ENCODE measurements around the gene BATF3. TPM values are rescaled to one million over a fixed set of nuclear protein-coding genes. Genes with fewer than 3 reads are reported as not detected.
A peak's percentile ranks its signal among the peaks of the same experiment; 100 is the strongest.

Gene BATF3
- total RNA-seq, 1 donor from 2014 or later = 0.72 TPM

GRCh38 chr1:212701910-212702309, 2.3 kb upstream of the BATF3 start:
- Mint-ChIP-seq H3K4me3 (no peak overlapping the region), H3K36me3 (no peaks in the 10 kb centered on the region), H3K27me3 (peaks cover 65% of the 10 kb centered on the region), H3K4me1 (ENCODE audit: unreplicated experiment) (no peaks in the 10 kb centered on the region), H3K27ac (no peak overlapping the region), H3K9me3 (no peaks in the 10 kb centered on the region)
- peak; percentile 7 for DNase-seq (ENCODE audit: extremely low spot score, unreplicated experiment)
- peak; percentile 58 for TF ChIP-seq CTCF (conservative IDR thresholded peaks at IDR 0.05)

- DNase-seq (ENCODE audit: extremely low spot score, unreplicated experiment) = peak; percentile 67
- TF ChIP-seq CTCF (conservative IDR thresholded peaks at IDR 0.05) = peak; percentile 30
- H3K27ac Mint-ChIP-seq = peak overlapping the region; percentile 54
- no peaks in the 10 kb centered on the region for H3K36me3 Mint-ChIP-seq
- H3K4me1 Mint-ChIP-seq (ENCODE audit: unreplicated experiment) = no peaks in the 10 kb centered on the region
- no peaks in the 10 kb centered on the region for H3K9me3 Mint-ChIP-seq
- peak overlapping the region; percentile 84 for H3K4me3 Mint-ChIP-seq
- peaks cover 72% of the 10 kb centered on the region for H3K27me3 Mint-ChIP-seq
These were observed 1.5 kb upstream of the BATF3 start for GRCh38 chr1:212700892-212701819.

GRCh38 chr1:212700223-212700891, 717 bp upstream of the BATF3 start:
- Mint-ChIP-seq H3K27me3 (peaks cover 80% of the 10 kb centered on the region), H3K9me3 (no peaks in the 10 kb centered on the region), H3K27ac (no peak overlapping the region), H3K4me1 (ENCODE audit: unreplicated experiment) (no peaks in the 10 kb centered on the region), H3K4me3 (peak overlapping the region; percentile 84), H3K36me3 (no peaks in the 10 kb centered on the region)
- peak; percentile 67 for DNase-seq (ENCODE audit: extremely low spot score, unreplicated experiment)
- no peak for TF ChIP-seq CTCF (conservative IDR thresholded peaks at IDR 0.05)

- Mint-ChIP-seq H3K4me1 (ENCODE audit: unreplicated experiment) (no peaks in the 10 kb centered on the region), H3K9me3 (no peaks in the 10 kb centered on the region), H3K4me3 (peak overlapping the region; percentile 80), H3K36me3 (no peaks in the 10 kb centered on the region), H3K27me3 (peaks cover 82% of the 10 kb centered on the region), H3K27ac (no peak overlapping the region)
- TF ChIP-seq CTCF (conservative IDR thresholded peaks at IDR 0.05) = peak; percentile 70
- DNase-seq (ENCODE audit: extremely low spot score, unreplicated experiment) = peak; percentile 70
These were observed 476 bp downstream of the BATF3 start for GRCh38 chr1:212699104-212699624.

GRCh38 chr1:212698467-212699103, 1.1 kb downstream of the BATF3 start:
- DNase-seq (ENCODE audit: extremely low spot score, unreplicated experiment) = peak; percentile 27
- TF ChIP-seq CTCF (conservative IDR thresholded peaks at IDR 0.05) = no peak
- Mint-ChIP-seq H3K27me3 (peaks cover 82% of the 10 kb centered on the region), H3K9me3 (no peaks in the 10 kb centered on the region), H3K4me1 (ENCODE audit: unreplicated experiment) (no peaks in the 10 kb centered on the region), H3K27ac (peak overlapping the region; percentile 32), H3K4me3 (peak overlapping the region; percentile 80), H3K36me3 (no peaks in the 10 kb centered on the region)

Measured in type B pancreatic cell (in vitro differentiated cells).